HCT116 (cell line): ENCODE results near the gene NUCB1. TPM values are rescaled to one million over a fixed set of nuclear protein-coding genes. Genes with fewer than 3 reads are reported as not detected.

Source experiments
- ATAC-seq: fragments of 200-7000 bp; cut with Tn5 transposase; 2 replicates; pipeline ENCODE4 v1.9.1; 2020; ENCODE audit warnings: mild to moderate bottlenecking, moderate library complexity
- BruUV-seq: library from RNA; stranded (reverse); fragments of 400-500 nt; replicated peaks from 2 replicates; lab custom pipeline; 2021; lab: Mats Ljungman, UMichigan
- CTCF ChIA-PET: fragments of 300-600 bp; sonication (Branson Sonifier 250); formaldehyde crosslinking; loops from one replicate; lab custom pipeline; 2021; ENCODE audit warnings: antibody characterized with exemption; lab: Charles Lee
- POLR2A ChIA-PET: fragments of 300-600, 350-600 bp; sonication (Branson Sonifier 250); formaldehyde crosslinking; loops from one replicate; lab custom pipeline; 2021; ENCODE audit warnings: antibody characterized with exemption; lab: Charles Lee
- RAD21 ChIA-PET, 2 experiments: fragments of 300-600 bp; sonication (Branson Sonifier 250); formaldehyde crosslinking; loops; one replicate each; lab custom pipeline; 2023; ENCODE audit warnings: low total read pairs in 2 of 2; ENCODE audit not compliant: uncharacterized antibody in 2 of 2, unreplicated experiment in 2 of 2, low non-redundant PET in 1 of 2; lab: Charles Lee
- DNase-seq: peaks from one replicate; pipeline ENCODE4 v3.0.0-alpha.2; 2010; ENCODE audit warnings: low read depth, low spot score
- H2AFZ ChIP-seq: fragments of 200-600 bp; shearing (Covaris generic), sonication (generic); 2 replicates; pipeline ENCODE4 v1.6.1; 2017; ENCODE audit warnings: low read depth, mixed run types, mixed read lengths, antibody characterized with exemption, low read length; ENCODE audit not compliant: poor library complexity, severe bottlenecking
- H3K27ac ChIP-seq: 2 replicates; pipeline ENCODE4 v1.5.1; 2012; ENCODE audit warnings: low read depth, low read length
- H3K27me3 ChIP-seq: fragments of 200-600 bp; sonication (generic); 2 replicates; pipeline ENCODE4 v1.6.1; 2016; ENCODE audit warnings: mixed run types, low read length, mixed read lengths; ENCODE audit not compliant: insufficient read depth
- H3K36me3 ChIP-seq, 2 experiments: fragments of 200-500 bp in 1 of 2; fragments of 200-600 bp in 1 of 2; sonication (Bioruptor generic) in 1 of 2; sonication (generic) in 1 of 2; 2 replicates each; pipeline versions ENCODE4 v1.5.1 to v1.6.1; 2014 to 2016; ENCODE audit warnings: low read length in 2 of 2, inconsistent platforms in 1 of 2, mixed read lengths in 1 of 2, mixed run types in 1 of 2; ENCODE audit not compliant: insufficient read depth in 2 of 2, control insufficient read depth in 1 of 2
- H3K4me1 ChIP-seq, 2 experiments: fragments of 200-600 bp in 1 of 2; sonication (generic) in 1 of 2; 2 replicates each; pipeline versions ENCODE4 v1.5.1 to v1.6.1; 2012 to 2017; ENCODE audit warnings: low read length in 2 of 2, inconsistent platforms in 1 of 2, mild to moderate bottlenecking in 1 of 2, mixed read lengths in 1 of 2, mixed run types in 1 of 2, moderate library complexity in 1 of 2; ENCODE audit not compliant: insufficient read depth in 2 of 2, control insufficient read depth in 1 of 2
- H3K4me2 ChIP-seq: fragments of 200-600 bp; sonication (generic); 2 replicates; pipeline ENCODE4 v1.6.1; 2017; ENCODE audit warnings: mixed run types, low read length, mixed read lengths
- H3K4me3 ChIP-seq, 2 experiments: fragments of 200-600 bp in 1 of 2; sonication (generic) in 1 of 2; replicated peaks in 1 of 2; 2 replicates each; pipeline ENCODE4 v1.5.1; 2011 to 2016; ENCODE audit warnings: low read length in 2 of 2, control low read depth in 1 of 2, low read depth in 1 of 2, mild to moderate bottlenecking in 1 of 2, mixed read lengths in 1 of 2, mixed run types in 1 of 2
- H3K79me2 ChIP-seq: fragments of 200-600 bp; sonication (generic); 2 replicates; pipeline ENCODE4 v1.6.1; 2017; ENCODE audit warnings: mild to moderate bottlenecking, mixed run types, low read length, moderate library complexity, mixed read lengths; ENCODE audit not compliant: insufficient read depth
- H3K9ac ChIP-seq: fragments of 200-600 bp; sonication (generic); 2 replicates; pipeline ENCODE4 v1.6.1; 2016; ENCODE audit warnings: low read length, mixed read lengths
- H3K9me2 ChIP-seq: fragments of 200-600 bp; sonication (generic), shearing (Covaris generic); 2 replicates; pipeline ENCODE4 v1.6.1; 2017; ENCODE audit warnings: mixed run types, mild to moderate bottlenecking, moderate library complexity; ENCODE audit not compliant: insufficient read depth
- H3K9me3 ChIP-seq, 2 experiments: fragments of 200-500 bp in 1 of 2; fragments of 200-600 bp in 1 of 2; sonication (Bioruptor generic) in 1 of 2; sonication (generic) in 1 of 2; 2 replicates each; pipeline ENCODE4 v1.6.1; 2014 to 2017; ENCODE audit warnings: low read length in 2 of 2, mixed read lengths in 2 of 2, inconsistent platforms in 1 of 2, low read depth in 1 of 2, mild to moderate bottlenecking in 1 of 2, mixed run types in 1 of 2, moderate library complexity in 1 of 2; ENCODE audit not compliant: control insufficient read depth in 1 of 2, insufficient read depth in 1 of 2
- H4K20me1 ChIP-seq: fragments of 200-600 bp; sonication (generic), shearing (Covaris generic); 2 replicates; pipeline ENCODE4 v1.6.1; 2017; ENCODE audit warnings: mixed run types, mild to moderate bottlenecking, moderate library complexity; ENCODE audit not compliant: insufficient read depth
- CBX3 ChIP-seq: IDR thresholded peaks from 2 replicates; pipeline ENCODE4 v1.6.1; 2012; ENCODE audit warnings: low read depth
- CEBPB ChIP-seq: IDR thresholded peaks from 2 replicates; pipeline ENCODE4 v1.6.1; 2012; ENCODE audit warnings: low read depth
- EZH2 ChIP-seq: fragments of 200-600 bp; sonication (generic); IDR thresholded peaks from 2 replicates; pipeline ENCODE4 v1.6.1; 2017; ENCODE audit warnings: antibody characterized with exemption, mixed run types
- JUND ChIP-seq: IDR thresholded peaks from 2 replicates; pipeline ENCODE4 v1.6.1; 2012
- POLR2A ChIP-seq: IDR thresholded peaks from 2 replicates; pipeline ENCODE4 v1.7.0; 2011; ENCODE audit warnings: borderline replicate concordance; ENCODE audit not compliant: insufficient read depth, insufficient read length; ENCODE audit errors: extremely low read depth
- POLR2AphosphoS5 ChIP-seq: IDR thresholded peaks from 2 replicates; pipeline ENCODE4 v1.6.1; 2011; ENCODE audit warnings: mild to moderate bottlenecking, low read depth, low read length, moderate library complexity
- SIN3A ChIP-seq: IDR thresholded peaks from 2 replicates; pipeline ENCODE4 v1.6.1; 2012; ENCODE audit warnings: low read depth
- SP1 ChIP-seq: IDR thresholded peaks from 2 replicates; pipeline ENCODE4 v1.6.1; 2012; ENCODE audit warnings: low read depth
- SRF ChIP-seq: IDR thresholded peaks from 2 replicates; pipeline ENCODE4 v1.6.1; 2012; ENCODE audit warnings: low read depth
- YY1 ChIP-seq: IDR thresholded peaks from 2 replicates; pipeline ENCODE4 v1.6.1; 2011; ENCODE audit warnings: low read length, low read depth, moderate library complexity, mild to moderate bottlenecking; ENCODE audit not compliant: insufficient replicate concordance; ENCODE audit errors: extremely low read depth
- ZBTB33 ChIP-seq: IDR thresholded peaks from 2 replicates; pipeline ENCODE4 v1.6.1; 2011; ENCODE audit warnings: mild to moderate bottlenecking, low read length, moderate library complexity; ENCODE audit not compliant: insufficient replicate concordance; ENCODE audit errors: extremely low read depth
- ZNF274 ChIP-seq: fragments of 200-500 bp; sonication (Bioruptor generic); IDR thresholded peaks from 2 replicates; pipeline ENCODE4 v1.6.1; 2014; ENCODE audit warnings: mild to moderate bottlenecking, low read depth, low read length, inconsistent platforms
- intact Hi-C: fragments of 100-400 bp; cut with micrococcal nuclease; formaldehyde crosslinking; loops from 2 replicates; pipeline ENCODE4 v1.10.0; 2022
- total RNA-seq: library from RNA; stranded (reverse); gene quantifications from one replicate; pipeline ENCODE4 v1.2.1, GENCODE V29; 2021; ENCODE audit not compliant: unreplicated experiment

The NUCB1 gene
- total RNA-seq, 1 experiment from 2014 or later, result 88.8 TPM

GRCh38 chr19:48872182-48872883, 27.8 kb upstream of the NUCB1 start, which contains the start of gene PPP1R15A:
TSS of gene PPP1R15A (plus strand) at chr19:48872421. CDS start at chr19:48873234, 813 bp downstream.
- ChIA-PET RAD21 (no interaction called here), POLR2A (interaction anchor here (0.6 to 2.3 kb wide), 40 partner anchors 9 to 827 kb away, joined by 3 to 16 read pairs (median 4); partner anchors contain the start of genes BAX, BCAT2, CA11 and DHDH), CTCF (interaction anchor here (1.0 to 2.3 kb wide), 4 partner anchors 28 to 121 kb away, joined by 3 to 8 read pairs (median 4); partner anchors contain the start of genes GYS1 and RUVBL2)
- peaks cover 42% of the 10 kb centered on the region for H3K79me2 ChIP-seq
- DNase-seq (peak; percentile 96), ATAC-seq (peak; percentile 73)
- intact Hi-C loops, result loop anchor here (5.0 kb wide), 1 partner anchor 95 kb away; the partner anchor contains the start of gene FTL
- peak within 1 kb of the TSS; percentile 100 for H3K9ac ChIP-seq
- BruUV-seq, result TSS peak; percentile 75
- H3K4me1 ChIP-seq, result peaks cover 57 to 70% of the 10 kb centered on the region in 2 experiments
- no peaks in the 10 kb centered on the region for H3K9me2 ChIP-seq
- no peaks in the 10 kb centered on the region for H3K27me3 ChIP-seq
- H3K4me2 ChIP-seq, result peak within 1 kb of the TSS; percentile 89
- TF ChIP-seq POLR2A (peak; percentile 99), EZH2 (no peak), SRF (no peak), JUND (no peak; the same call in 1 of the 2 replicates), POLR2AphosphoS5 (peak; percentile 100), SIN3A (peak; percentile 98), ZNF274 (no peak), YY1 (peak; percentile 79), SP1 (peak; percentile 67), CBX3 (no peak), ZBTB33 (peak; percentile 91), CEBPB (no peak)
- H4K20me1 ChIP-seq, result peaks cover 16% of the 10 kb centered on the region; the same call in 1 of the 2 replicates
- peak within 1 kb of the TSS; percentile 90 for H3K27ac ChIP-seq
- H3K4me3 ChIP-seq, result peak within 1 kb of the TSS; percentile 93 to 100
- no peak within 1 kb of the TSS for H2AFZ ChIP-seq
- H3K36me3 ChIP-seq, result peaks cover 13 to 27% of the 10 kb centered on the region in 2 experiments
- no peaks in the 10 kb centered on the region for H3K9me3 ChIP-seq
